ENCODE data around the gene TAGLN2. TPM values are rescaled to one million over a fixed set of nuclear protein-coding genes. Genes with fewer than 3 reads are reported as not detected.
A peak's percentile ranks its signal among the peaks of the same experiment; 100 is the strongest.

TAGLN2 gene
- total and polyA plus RNA-seq, 9 of the 15 experiments (the other 6 are each of a cell fraction or from before 2014, with no cell fraction given), result 192 to 683 (median 455) TPM

DNA sequence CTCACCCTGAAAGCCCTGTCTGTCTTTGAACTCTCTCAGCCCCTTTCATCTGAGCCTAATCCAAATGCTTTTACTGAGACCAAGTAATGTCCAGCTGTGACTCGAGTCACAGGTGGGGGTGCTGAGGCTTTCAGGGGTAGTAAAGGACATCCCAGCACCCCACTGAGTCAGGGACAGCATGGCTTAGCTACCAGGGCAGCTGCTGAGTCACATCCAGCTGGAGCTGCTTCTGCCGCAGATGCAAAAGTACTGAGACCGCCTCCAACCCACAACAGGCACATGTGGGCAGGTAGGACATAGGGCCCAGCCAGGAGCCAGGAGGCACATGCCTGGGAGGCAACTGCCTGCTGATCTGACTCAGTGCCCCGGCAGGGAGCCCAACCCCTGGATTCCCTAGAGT, 56.1 kb downstream of the TAGLN2 start:
- Histone ChIP-seq H4K20me1 (replicated peaks; ENCODE audit: control insufficient read depth, insufficient read depth, low read length) (no peaks in the 10 kb centered on the region; the same call in 1 of the 2 replicates), H2AFZ (ENCODE audit: low read depth, low read length) (peak overlapping the region; percentile 67), H3K36me3 (ENCODE audit: control insufficient read depth, insufficient read depth, low read length) (no peaks in the 10 kb centered on the region), H3K4me2 (ENCODE audit: insufficient read depth, low read length) (peak overlapping the region; percentile 43), H3K27me3 (ENCODE audit: control insufficient read depth in 2 of 2, insufficient read depth in 2 of 2, low read length in 2 of 2) (peaks cover 2 to 21% of the 10 kb centered on the region in 2 experiments; a peak in 2 of 5 replicates), H3K4me3 (no peak overlapping the region), H3K79me2 (ENCODE audit: control insufficient read depth, insufficient read depth, low read length) (no peaks in the 10 kb centered on the region), H3K4me1 (replicated peaks in 1 of 2; ENCODE audit: control insufficient read depth in 2 of 2, insufficient read depth in 2 of 2, low read length in 2 of 2) (peaks cover 13 to 15% of the 10 kb centered on the region in 2 experiments), H3K9me1 (ENCODE audit: control insufficient read depth, insufficient read depth, low read length) (no peaks in the 10 kb centered on the region), H3K27ac (ENCODE audit: extremely low read depth, low read depth, low read length) (no peak overlapping the region), H3K9ac (ENCODE audit: insufficient read depth in 1 of 2, low read depth in 2 of 2, low read length in 2 of 2) (peak overlapping the region; percentile 15 to 79; a peak in 2 of 4 replicates), H3K9me3 (replicated peaks; ENCODE audit: control insufficient read depth, insufficient read depth, low read depth, low read length) (no peaks in the 10 kb centered on the region)
- no TSS peak for BruUV-seq (replicated peaks)
- in situ Hi-C loops (cut with MboI) (no loop called here), intact Hi-C loops (cut with micrococcal nuclease) (no loop called here)
- FAIRE-seq (peak; percentile 84), DNase-seq (ENCODE audit: extremely low read depth in 1 of 4, low spot score in 3 of 4) (peak; percentile 56 to 64 (median 60)), ATAC-seq (peak; percentile 70)
- CTCF ChIA-PET (ENCODE audit: low intra/inter-chr PET ratio), result no interaction called here
- WGBS (ENCODE audit: insufficient coverage, low coverage, missing lambda C conversion rate), result 7% methylated on average over 4 of the region's 4 CpGs
- POLR2A ChIA-PET, result interaction anchor here (0.5 to 2.8 kb wide), 5 partner anchors 9 to 162 kb away, joined by 3 to 21 read pairs (median 3); no protein-coding TSS in a partner anchor
- TF ChIP-seq TFAP4 (CRISPR knock-in tag; IDR thresholded peaks at IDR 0.05; ENCODE audit: borderline replicate concordance), result peak; percentile 90
- TF ChIP-seq MYC (IDR thresholded peaks at IDR 0.05; ENCODE audit: low read depth, low read length), result 0 out of 2 replicates have a peak, but pooled peaks have one; percentile 14
- no peak for TF ChIP-seq MYC (CRISPR knock-in tag; IDR thresholded peaks at IDR 0.05; ENCODE audit: borderline replicate concordance, low read depth)
- TF ChIP-seq SMARCE1 (IDR thresholded peaks at IDR 0.05), result 0 out of 2 replicates have a peak, but pooled peaks have one; percentile 10
- TF ChIP-seq JUND (IDR thresholded peaks at IDR 0.05; ENCODE audit: borderline replicate concordance, low read depth, low read length), result peak; percentile 31; the same call in 1 of the 2 replicates
- TF ChIP-seq JUND (tag; IDR thresholded peaks at IDR 0.05; ENCODE audit: borderline replicate concordance, low read depth, low read length), result peak; percentile 13; the same call in 1 of the 3 replicates
- 0 out of 2 replicates have a peak, but pooled peaks have one; percentile 27 for TF ChIP-seq ZNF316 (IDR thresholded peaks at IDR 0.05)
- TF ChIP-seq CBFA2T3 (IDR thresholded peaks at IDR 0.05), result peak; percentile 66
- TF ChIP-seq MNT (conservative IDR thresholded peaks at IDR 0.05), result peak; percentile 43 to 47; a peak in 3 of 4 replicates
- no peak for TF ChIP-seq PRMT5 (CRISPR knock-in tag; IDR thresholded peaks at IDR 0.05)
- peak; percentile 59; the same call in 1 of the 2 replicates for TF ChIP-seq BHLHE40 (IDR thresholded peaks at IDR 0.05; ENCODE audit: low read length)
- TF ChIP-seq C11orf30 (IDR thresholded peaks at IDR 0.05; ENCODE audit: low read depth), result peak; percentile 49
- peak in 1 of 2 experiments; percentile 39; a peak in 1 of 4 replicates for TF ChIP-seq TRIM24 (IDR thresholded peaks at IDR 0.05)
- TF ChIP-seq, protein P1, sequence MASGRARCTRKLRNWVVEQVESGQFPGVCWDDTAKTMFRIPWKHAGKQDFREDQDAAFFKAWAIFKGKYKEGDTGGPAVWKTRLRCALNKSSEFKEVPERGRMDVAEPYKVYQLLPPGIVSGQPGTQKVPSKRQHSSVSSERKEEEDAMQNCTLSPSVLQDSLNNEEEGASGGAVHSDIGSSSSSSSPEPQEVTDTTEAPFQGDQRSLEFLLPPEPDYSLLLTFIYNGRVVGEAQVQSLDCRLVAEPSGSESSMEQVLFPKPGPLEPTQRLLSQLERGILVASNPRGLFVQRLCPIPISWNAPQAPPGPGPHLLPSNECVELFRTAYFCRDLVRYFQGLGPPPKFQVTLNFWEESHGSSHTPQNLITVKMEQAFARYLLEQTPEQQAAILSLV (tag; IDR thresholded peaks at IDR 0.05), result no peak
- TF ChIP-seq MAFF (IDR thresholded peaks at IDR 0.05; ENCODE audit: low read length), result 0 out of 2 replicates have a peak, but pooled peaks have one; percentile 7
- no peak for TF ChIP-seq ZNF12 (CRISPR knock-in tag; IDR thresholded peaks at IDR 0.05)
- TF ChIP-seq ZNF143 (CRISPR knock-in tag; IDR thresholded peaks at IDR 0.05), result no peak
